Stimulated activated CD4-positive, alpha-beta T cell treated with anti-CD3 and anti-CD28 coated beads, Interleukin-1b, Interleukin-23, amount 100 ng/mL, for 24 hours (primary cell): ENCODE results near the gene ARHGAP23.
"Not testable (repeated sequence)": the region's sequence is repeated elsewhere in the genome, so short reads cannot be mapped to it uniquely, and the experiment has no call there.

Experiments
- DNase-seq, 4 experiments: peaks; one replicate each; pipeline ENCODE4 v3.0.0-alpha.2; 2020; ENCODE audit warnings: low read depth in 4 of 4, low spot score in 1 of 4

ARHGAP23 gene

DNA sequence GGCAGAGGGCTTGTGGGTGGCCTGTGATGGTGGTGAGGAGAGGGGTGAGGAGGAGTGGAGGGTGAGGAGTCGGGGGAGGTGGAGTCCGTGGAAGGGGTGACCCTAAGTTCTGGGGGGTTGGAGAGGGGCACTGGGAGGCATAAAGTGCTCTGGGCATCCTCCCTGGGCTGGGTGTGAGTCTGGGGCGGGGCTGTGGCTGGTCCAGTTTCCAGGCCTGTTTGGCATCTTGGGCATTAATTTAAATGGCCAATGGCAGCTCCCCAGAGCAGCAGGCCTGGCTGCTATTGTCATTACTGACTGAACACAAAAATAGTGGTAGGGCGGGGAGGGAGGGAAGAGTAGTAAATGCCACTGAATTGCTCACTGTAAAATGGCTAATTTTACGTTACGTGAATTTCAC is 7.7 kb upstream of the ARHGAP23 start:
- no peak for DNase-seq

DNA sequence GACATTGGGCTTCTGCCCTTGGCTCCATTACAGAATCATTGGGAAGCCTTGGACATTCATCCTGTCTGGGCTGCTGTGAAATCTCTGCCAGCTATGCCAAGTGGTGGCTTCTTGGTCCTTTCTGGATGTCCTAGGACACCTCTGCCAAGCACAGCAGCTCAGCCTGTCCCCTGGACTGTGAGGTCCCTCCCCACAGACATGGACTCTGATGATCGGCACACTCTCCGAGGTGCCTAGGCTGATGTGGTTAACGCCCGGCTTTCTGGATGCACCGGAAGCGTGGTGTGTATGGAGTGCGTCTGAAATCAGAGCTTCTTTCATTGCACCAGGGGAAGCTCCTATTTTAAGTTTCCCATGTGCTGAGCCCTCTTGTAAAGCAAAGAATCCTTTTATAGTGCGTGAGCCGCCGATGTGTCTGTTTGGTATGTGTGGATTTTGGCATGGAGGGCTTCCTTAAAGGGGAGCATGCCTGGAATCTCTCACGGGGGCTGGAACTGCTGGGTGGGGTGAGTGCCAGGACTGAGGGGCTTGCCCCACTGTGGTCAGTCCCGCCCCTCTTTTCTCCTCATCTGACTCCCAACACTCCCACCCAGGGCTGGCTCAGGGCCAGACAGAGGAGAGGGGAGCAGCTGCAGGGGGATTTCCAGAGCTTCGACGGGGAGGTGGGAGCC is 7.0 kb upstream of the ARHGAP23 start:
- DNase-seq: no peak

DNA sequence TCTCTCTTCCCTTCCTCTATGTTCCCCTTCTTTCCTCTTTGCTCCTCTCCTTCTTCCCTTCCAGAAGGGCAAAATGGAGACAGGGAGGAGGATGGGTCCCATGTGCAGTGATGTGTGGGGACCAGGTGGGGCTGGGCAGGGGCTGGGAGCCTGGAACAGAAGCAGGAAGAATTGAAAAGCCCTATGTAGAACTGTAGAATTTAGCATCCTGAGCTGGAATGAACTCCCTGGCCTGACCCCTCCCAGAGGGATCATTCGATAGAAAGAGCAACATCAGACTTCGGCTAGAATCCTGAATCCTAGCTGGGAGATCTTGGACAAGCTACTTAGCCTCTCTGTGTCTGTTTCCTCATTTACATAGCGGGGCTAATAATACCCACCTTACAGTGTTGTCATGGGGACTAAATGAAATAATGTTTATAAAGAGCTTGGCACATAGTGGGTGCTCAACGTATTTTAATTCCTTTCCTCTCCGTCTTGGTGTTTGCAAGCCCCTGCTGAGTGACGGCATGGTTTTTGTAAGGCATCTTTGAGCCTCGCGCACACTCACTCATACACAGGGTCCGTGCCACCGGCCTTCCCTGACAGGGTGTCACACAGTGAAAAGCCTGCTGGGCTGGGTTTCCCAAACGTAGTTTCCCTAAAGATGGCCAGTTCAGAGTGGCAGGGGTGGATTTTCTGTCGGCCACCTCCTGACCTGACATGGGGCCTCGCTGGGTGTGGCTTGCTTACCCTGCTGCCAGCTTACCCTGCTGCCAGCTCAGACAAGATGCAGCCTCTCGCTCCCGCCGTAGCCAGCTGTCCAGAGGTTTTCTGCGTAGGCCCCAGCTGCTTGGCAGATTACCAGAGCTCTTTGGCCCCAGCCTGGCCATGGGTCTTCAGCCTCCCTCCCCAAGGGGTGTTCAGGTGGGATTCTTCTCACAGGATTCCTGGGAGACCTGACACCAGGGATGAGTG is 6.1 kb upstream of the ARHGAP23 start:
- no peak for DNase-seq

DNA sequence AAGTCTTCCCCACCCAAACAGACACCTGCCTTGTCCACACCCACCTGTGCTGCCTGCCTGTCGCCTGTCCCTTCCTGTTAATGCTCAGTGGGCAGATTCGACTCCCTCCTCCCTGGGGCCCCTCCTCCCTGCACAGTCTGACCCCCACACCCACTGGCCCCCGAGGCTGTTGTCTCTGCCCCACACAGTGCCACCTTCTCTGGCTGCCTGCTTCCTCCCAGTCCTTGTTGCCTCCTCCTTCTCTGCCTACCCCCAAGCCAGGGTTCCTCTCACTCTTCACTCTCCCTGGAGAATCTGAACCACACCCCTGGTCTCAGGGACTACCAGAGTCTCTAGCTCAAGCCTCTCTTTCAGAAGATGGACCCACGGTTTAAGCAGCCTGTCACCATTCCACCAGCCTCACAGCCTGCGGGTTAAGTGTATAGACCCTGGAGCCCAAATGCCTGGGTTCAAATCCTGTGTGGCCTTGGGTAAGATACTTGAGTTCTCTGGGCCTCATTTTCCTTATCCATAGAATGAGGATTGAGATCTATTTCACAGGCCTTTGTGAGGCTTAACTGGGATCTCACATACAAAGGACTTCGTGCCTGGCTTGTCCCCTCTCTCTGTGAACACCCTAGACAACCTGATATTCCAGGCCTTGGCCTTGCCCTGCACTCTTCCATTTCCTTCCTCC is 3.8 kb upstream of the ARHGAP23 start:
- no peak for DNase-seq

DNA sequence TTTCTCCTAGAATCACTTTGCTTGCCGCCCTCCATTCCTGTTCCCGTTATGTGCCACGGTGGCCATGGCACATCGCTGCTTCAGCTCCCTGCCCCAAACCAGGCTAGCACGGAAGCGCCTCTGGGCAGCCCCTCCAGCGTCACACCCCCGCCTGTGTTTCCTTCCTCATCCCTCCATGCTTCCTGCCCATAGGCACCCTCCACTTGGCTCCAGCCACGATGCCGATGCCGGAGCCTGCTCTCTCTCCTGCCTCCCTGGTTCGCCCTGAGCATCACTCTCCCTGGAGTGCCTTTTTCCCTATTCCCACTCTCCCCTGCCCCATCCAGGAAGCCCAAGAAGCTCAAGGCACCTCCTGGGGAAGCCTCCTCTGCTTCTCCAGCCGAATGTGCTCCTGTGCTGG is 3.2 kb upstream of the ARHGAP23 start:
- DNase-seq: no peak

DNA sequence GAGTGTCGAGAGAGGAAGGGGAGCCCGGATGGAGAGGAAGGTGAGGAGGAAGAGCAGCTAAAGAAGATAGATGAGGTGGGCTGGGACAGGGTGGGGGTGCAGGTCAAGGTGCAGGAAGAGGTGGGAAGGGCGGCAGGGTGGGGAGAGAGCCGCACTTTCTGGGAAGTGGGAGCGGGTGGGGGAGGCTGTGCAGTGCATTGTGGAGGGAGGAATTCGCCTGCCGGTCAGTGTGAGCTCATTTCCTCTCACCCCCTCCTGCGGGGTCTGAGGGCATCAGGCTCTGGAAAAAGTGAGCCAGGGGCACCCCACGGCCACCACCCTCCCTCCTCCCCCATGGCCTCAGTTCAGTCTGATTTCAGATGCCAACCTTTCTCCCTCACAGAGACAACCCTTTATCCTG is 2.5 kb upstream of the ARHGAP23 start:
- no peak for DNase-seq

DNA sequence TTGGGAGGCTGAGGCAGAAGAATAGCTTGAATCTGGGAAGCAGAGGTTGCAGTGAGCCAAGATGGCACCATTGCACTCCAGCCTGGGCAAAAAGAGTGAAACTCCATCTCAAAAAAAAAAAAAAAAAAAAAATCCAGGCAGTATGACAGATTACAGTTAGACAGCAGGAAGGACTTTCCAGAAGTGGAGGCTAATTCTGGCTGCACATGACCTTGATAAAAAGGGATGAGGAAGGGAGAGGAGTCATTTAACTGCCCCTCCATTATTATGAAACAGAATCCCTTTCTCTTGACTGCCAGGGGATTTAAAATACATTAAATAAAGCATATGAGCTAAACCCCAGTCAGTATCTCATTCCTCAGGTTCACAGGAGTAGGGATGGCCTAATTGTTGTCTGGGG is 1.8 kb upstream of the ARHGAP23 start:
- DNase-seq: no peak

DNA sequence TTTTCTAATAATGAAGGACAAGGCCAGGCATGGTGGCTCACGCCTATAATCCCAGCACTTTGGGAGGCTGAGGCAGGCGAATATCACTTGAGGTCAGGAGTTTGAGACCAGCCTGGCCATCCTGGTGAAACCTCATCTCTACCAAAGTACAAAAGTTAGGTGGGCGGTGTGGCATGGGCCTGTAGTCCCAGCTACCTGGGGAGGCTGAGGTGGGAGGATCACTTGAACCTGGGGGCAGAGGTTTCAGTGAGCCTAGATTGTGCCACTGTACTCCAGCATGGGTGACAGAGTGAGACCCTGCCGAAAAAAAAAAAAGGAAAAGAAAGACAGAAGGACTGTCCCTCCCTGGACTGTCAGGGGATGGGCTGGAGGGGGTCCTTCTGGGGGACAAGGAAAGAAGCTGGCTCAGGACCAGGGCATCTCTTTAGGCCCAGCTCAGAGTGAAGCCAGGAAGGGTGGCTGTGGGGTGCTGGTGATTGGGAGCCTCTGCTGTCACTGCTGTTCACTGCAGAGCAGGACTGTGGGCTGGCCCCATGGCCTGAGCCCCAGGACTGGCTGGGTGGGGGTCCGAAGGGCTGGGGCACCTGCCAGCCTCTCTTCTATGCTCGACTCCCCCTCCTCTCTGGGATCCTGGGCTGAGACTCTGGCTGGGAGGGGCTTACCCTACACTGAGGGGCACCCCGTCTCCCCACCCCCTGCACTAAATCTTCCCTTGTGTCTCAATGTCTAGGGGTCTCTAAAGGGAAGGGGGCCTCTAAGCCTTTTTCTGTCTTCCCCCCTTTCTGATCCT is 909 bp upstream of the ARHGAP23 start:
- no peak for DNase-seq

DNA sequence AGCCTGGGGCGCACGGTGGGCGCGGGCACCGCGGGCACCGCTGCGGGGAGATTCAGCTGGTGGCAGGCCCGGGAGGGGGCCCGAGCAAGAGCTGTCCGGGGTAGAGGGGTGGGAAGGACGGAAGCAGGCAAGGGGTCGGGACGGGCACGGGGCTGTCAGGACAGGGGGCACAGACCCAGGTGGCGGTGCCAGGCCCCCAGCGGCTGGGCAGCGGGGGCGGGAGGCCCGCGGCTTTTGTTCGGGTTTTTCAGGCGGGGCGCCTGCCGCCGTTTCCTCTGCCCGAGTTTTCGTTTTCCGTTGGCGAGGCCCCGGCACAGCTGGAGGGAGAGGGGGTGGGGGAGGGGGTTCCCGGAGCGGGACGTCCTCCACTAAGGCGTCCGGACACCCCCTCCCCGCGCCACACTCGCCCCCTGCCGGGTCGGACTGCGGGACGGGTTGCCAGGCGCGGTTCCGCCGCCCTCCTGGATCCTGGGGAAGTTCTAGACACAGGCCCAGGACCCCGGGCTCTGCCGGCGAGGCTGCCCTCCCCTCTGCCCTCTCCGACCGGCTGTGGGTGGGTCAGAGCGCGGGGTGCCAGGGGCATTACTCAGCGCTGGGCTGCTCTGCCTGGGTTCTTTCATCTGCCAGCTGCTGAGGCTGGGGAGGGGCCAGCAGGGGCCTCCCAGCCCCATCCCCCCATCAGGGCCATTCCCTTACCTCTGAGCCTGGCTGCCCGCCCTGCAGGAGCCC is 543 bp downstream of the ARHGAP23 start:
- DNase-seq: no peak

DNA sequence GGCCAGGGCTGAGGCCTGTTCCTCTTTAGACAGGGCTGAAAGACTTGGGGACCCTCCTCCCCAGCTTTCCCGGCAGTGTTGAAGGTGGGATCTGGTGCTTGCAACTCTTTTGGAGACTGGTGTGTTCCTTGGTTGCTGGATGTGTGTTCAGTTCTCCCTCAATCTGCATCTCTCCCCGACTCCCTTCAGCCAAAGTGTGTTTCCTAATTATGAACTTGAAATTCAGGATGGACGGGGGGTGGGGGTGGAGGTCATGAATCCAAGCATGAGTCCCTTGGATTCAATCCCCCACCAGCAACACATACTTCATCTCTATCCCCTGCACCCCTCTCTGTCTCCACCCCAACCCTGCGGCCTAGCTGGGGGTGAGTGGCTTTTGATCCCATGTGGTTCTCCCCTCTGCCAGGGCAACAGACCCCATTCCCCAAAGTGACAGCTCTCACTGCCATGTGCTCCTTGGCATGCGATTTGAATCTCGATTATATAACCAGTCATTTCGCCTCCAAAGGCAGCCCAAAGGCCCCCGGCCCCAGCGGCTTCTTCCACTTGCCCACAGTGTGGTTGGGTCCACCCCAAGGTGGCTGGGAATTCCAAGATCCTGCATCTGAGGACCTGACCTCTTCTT is 1.3 kb downstream of the ARHGAP23 start:
- no peak for DNase-seq

DNA sequence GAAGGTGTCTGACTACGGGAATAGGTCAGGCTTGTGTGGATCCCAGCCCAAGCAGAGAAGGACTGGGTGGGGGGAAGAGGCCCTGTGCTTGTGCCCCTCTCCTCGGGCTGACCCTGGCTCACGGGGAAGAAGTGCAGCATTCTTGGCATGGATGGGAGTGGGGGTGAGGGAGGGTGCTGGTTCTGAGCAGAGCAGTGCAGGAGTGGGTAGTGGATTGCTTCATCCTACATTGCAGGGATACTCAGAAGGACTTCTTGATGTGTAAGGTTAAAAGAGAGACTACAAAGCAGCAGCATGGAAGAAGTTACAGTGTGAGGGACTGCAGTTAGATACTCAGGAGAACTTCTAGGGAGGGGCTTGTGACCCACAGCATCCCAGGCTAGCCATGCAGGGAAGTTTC is 2.1 kb downstream of the ARHGAP23 start:
- no peak for DNase-seq

DNA sequence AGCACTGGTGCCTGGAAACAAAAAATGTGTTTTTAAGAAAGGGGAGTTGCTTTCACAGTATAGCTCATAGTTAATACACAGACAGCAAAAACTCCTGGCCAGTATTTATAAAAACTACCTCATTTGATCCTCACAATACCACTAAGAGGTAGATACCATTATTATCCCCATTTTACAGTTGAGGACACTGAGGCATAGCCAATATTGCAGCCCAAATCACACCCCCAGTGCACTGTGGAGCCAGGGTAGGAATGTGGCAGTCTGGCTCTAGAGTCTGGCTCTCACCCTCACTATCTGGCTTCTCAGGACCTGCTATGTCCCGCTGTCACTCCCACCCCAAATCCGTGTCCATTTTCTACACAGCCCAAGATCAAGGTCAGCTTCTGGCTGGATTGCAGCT is 2.6 kb downstream of the ARHGAP23 start:
- no peak for DNase-seq

DNA sequence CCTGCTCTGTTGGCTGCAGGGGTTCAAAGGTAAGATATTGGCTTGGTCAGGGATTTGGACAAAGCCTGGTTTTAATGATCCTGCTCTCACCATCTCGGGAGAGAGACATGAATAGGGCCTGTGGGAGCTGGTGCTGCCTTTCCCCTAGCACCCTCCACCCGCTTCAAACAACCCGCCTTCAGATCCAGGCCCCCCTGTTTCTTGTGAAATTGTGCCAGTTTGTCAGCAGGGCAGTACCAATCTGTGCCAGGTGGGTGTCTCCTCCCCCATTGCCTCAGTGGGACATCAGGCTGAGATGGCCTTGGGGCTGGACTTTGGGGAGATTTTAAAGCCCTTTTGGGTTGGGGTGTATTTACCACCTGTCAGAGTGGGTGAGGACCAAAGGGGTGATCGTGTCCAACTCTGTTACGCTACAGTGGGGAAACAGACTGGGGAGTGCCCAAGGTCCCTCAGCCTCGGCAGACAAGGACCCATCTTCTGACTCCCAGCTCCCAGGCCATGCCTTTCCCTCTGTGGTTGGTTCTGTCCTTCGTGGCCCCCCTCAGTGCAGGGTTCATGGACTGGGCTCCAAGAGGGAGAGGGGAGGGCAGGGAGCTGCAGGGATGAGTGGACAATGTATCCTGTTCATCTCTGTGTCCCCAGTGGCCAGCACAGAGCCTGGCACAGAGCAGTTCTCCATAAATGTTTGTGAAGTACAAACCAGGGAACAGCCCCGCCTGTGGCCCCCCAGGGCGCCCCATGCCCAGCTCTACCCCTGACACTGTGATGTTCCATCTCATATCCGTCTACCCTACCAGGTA is 3.3 kb downstream of the ARHGAP23 start:
- no peak for DNase-seq

DNA sequence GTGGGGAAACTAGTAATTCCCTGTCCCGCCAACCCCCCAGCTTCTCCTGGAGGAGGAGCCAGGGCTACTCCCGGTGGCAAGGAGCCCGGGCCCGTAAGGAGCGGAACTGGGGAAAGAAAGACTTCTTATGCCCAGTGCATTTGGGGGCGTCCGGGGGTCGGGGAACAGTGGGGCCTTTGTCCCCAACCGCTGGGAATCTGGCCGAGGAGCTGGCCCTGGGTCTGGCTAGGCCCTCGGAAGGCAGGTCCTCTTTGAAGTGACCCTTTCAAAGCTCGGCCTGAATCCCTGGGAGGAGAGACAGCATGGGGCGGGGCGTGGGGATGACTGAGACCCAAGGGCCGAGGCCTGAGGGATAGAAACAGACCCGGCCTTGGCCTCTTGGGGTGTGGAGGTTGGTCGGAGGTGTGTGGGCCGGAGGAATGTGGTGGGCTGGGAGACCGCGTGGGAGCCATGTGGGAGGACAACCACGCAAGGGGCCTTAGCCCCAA is 6.0 kb downstream of the ARHGAP23 start:
- DNase-seq: no peak

DNA sequence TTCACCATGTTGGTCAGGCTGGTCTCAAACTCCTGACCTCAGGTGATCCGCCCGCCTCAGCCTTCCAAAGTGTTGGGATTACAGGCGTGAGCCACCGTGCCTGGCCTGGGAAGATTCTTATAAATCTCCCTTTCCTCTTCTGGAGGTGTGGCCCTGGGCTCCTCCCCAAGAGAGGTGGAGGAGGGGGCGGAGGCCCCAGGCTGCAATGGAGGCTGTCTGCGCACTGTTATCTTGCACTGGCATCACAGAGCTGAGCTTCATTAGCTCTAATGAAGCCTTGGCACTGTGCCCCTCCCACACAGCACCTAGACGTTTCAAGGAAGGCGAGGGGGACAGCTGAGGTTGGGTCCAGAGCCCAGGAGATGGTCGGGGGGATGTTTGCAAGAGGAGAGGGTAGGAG is 7.5 kb downstream of the ARHGAP23 start:
- no peak for DNase-seq

DNA sequence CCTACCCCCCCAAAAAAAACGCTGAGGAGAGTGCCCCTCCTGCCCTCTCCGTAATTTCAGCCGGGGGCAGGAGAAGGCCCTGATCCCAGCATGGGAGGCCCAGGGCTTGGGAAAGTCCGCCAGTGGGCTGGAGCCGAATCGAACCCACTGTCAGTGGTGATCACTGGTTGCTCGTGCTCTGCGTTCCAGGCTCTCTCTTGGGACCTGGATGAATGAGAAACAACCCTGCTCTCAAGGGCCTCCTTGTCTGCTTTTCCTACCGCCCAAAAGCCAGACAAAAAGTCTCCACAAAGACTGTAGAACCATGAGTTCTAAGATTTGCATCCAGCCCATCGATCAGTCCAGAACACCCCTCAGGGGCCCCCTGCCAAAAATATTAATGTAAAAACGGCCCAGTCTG is 8.1 kb downstream of the ARHGAP23 start:
- no peak for DNase-seq

DNA sequence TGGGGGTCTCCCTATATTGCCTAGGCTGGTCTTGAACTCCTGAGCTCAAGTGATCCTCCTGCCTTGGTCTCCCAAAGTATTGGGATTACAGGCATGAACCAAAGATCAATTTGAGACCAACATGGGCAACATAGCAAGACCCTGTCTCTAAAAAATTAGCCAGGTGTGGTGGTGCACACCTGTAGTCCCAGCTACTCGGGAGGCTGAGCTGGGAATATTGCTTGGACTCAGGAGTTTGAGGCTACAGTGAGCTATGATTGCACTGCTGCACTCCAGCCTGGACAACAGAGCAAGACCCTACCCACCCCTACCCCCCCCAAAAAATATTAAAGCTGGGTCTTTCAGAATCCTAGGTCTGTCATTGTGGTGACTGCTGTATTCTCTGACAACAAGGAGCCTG is 9.0 kb downstream of the ARHGAP23 start:
- not testable (repeated sequence) for DNase-seq

DNA sequence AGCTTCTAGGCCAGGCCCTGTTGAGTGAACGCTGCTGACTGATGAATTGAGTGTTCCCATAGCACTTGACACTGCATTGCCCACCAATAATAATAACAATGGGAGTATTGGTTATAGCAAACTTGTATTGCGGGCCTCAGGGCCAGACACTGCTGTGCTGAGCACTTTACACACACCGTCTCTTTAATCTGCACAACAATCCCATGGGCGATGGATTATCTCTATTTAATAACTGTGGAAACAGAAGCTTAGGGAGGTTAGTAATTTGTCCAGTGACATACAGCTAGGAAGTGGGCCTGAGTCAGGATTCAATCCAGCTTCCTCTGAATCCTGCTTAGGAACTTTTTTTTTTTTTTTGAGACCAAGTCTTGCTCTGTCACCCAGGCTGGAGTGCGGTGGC is 11.2 kb downstream of the ARHGAP23 start:
- DNase-seq: no peak
